ENCODE measurements around the gene ADGRL1.

- peak; percentile 45 for TF ChIP-seq CTCF (IDR thresholded peaks at IDR 0.05; ENCODE audit: borderline replicate concordance, extremely low read depth, low read length, poor library complexity, severe bottlenecking)
- TF ChIP-seq EZH2 (IDR thresholded peaks at IDR 0.05; ENCODE audit: borderline replicate concordance, low read depth, low read length, severe bottlenecking): no peak
Observed at GRCh38 chr19:14114854-14115253, 91.1 kb downstream of the ADGRL1 start.

All from DND-41 (cell line).